ENCODE data around the gene FAM110A.
A peak's percentile ranks its signal among the peaks of the same experiment; 100 is the strongest.

FAM110A gene

GRCh38 chr20:881783-882144, 48.2 kb downstream of the FAM110A start:
- H4K8ac ChIP-seq (ENCODE audit: low read depth, low read length), result no peak overlapping the region
- peaks cover 0 to 40% (median 2%) of the 10 kb centered on the region in 3 experiments for H3K27me3 ChIP-seq (ENCODE audit: control insufficient read depth in 3 of 3, insufficient read depth in 3 of 3, low read depth in 1 of 3, low read length in 3 of 3)
- no peak overlapping the region for H4K91ac ChIP-seq (ENCODE audit: low read depth, low read length, poor library complexity)
- no peaks in the 10 kb centered on the region for H3K79me1 ChIP-seq (ENCODE audit: low read depth, low read length)
- DNase-seq (ENCODE audit: low spot score), result no peak
- H3K4ac ChIP-seq (ENCODE audit: low read length), result no peak overlapping the region
- H3K4me1 ChIP-seq (ENCODE audit: control insufficient read depth in 2 of 2, insufficient read depth in 1 of 2, low read depth in 1 of 2, low read length in 2 of 2), result peaks cover 0 to 1% of the 10 kb centered on the region in 2 donors
- no peak overlapping the region for H2BK12ac ChIP-seq (ENCODE audit: low read length)
- no peaks in the 10 kb centered on the region for H3K9me3 ChIP-seq (replicated peaks in 1 of 2; ENCODE audit: control insufficient read depth in 2 of 2, insufficient read depth in 1 of 2, low read depth in 1 of 2, low read length in 2 of 2)
- H3K36me3 ChIP-seq (replicated peaks in 1 of 2; ENCODE audit: control insufficient read depth in 2 of 2, insufficient read depth in 2 of 2, low read length in 2 of 2), result no peaks in the 10 kb centered on the region
- H2AK5ac ChIP-seq (ENCODE audit: low read depth, low read length), result no peak overlapping the region
- no peak overlapping the region for H3K4me2 ChIP-seq (ENCODE audit: insufficient read depth, low read length, poor library complexity, severe bottlenecking)
- no peak overlapping the region for H2BK120ac ChIP-seq (ENCODE audit: low read depth, low read length)
- H3K14ac ChIP-seq (ENCODE audit: low read length), result no peak overlapping the region
- H3K4me3 ChIP-seq (ENCODE audit: low read length in 2 of 2), result no peak overlapping the region
- H3K27ac ChIP-seq (replicated peaks; ENCODE audit: low read length), result no peak overlapping the region
- H2AFZ ChIP-seq (ENCODE audit: low read length), result no peak overlapping the region
- no peak overlapping the region for H3K18ac ChIP-seq (ENCODE audit: low read length)
- H3K23ac ChIP-seq (ENCODE audit: low read depth, low read length, poor library complexity), result no peak overlapping the region
- no peak overlapping the region for H2BK15ac ChIP-seq (ENCODE audit: low read length)
- no peak overlapping the region for H2BK5ac ChIP-seq (ENCODE audit: low read length)
- H3K9ac ChIP-seq (ENCODE audit: low read depth, low read length, poor library complexity), result no peak overlapping the region

GRCh38 chr20:884983-885952, 51.8 kb downstream of the FAM110A start:
- no CpG with 5 or more reads among the region's 41 CpGs for WGBS, 2 donors (ENCODE audit: extremely low coverage in 2 of 2, insufficient read length in 2 of 2, insufficient replicate concordance in 1 of 2)
- H4K91ac ChIP-seq (ENCODE audit: low read depth, low read length, poor library complexity), result no peak overlapping the region
- H3K79me1 ChIP-seq (ENCODE audit: low read depth, low read length), result no peaks in the 10 kb centered on the region

GRCh38 chr20:887137-887536, 53.6 kb downstream of the FAM110A start:
- no peak overlapping the region for H3K14ac ChIP-seq (ENCODE audit: low read length)

More at GRCh38 chr20:884983-885952, 51.8 kb downstream of the FAM110A start:
- Histone ChIP-seq H3K27ac (replicated peaks; ENCODE audit: low read length) (no peak overlapping the region), H3K4ac (ENCODE audit: low read length) (no peak overlapping the region), H2BK5ac (ENCODE audit: low read length) (no peak overlapping the region), H3K14ac (ENCODE audit: low read length) (no peak overlapping the region), H3K4me3 (ENCODE audit: low read length in 2 of 2) (no peak overlapping the region), H3K9me3 (replicated peaks in 1 of 2; ENCODE audit: control insufficient read depth in 2 of 2, insufficient read depth in 1 of 2, low read depth in 1 of 2, low read length in 2 of 2) (no peaks in the 10 kb centered on the region), H3K27me3 (ENCODE audit: control insufficient read depth in 3 of 3, insufficient read depth in 3 of 3, low read depth in 1 of 3, low read length in 3 of 3) (peaks cover 0 to 44% (median 2%) of the 10 kb centered on the region in 3 experiments), H3K36me3 (replicated peaks in 1 of 2; ENCODE audit: control insufficient read depth in 2 of 2, insufficient read depth in 2 of 2, low read length in 2 of 2) (no peaks in the 10 kb centered on the region), H2BK12ac (ENCODE audit: low read length) (no peak overlapping the region), H2BK15ac (ENCODE audit: low read length) (no peak overlapping the region), H2AK5ac (ENCODE audit: low read depth, low read length) (no peak overlapping the region), H3K18ac (ENCODE audit: low read length) (peak overlapping the region; percentile 21), H2BK120ac (ENCODE audit: low read depth, low read length) (no peak overlapping the region), H4K8ac (ENCODE audit: low read depth, low read length) (no peak overlapping the region), H3K23ac (ENCODE audit: low read depth, low read length, poor library complexity) (peak overlapping the region; percentile 50), H2AFZ (ENCODE audit: low read length) (no peak overlapping the region), H3K9ac (ENCODE audit: low read depth, low read length, poor library complexity) (no peak overlapping the region), H3K4me2 (ENCODE audit: insufficient read depth, low read length, poor library complexity, severe bottlenecking) (no peak overlapping the region), H3K4me1 (ENCODE audit: control insufficient read depth in 2 of 2, insufficient read depth in 1 of 2, low read depth in 1 of 2, low read length in 2 of 2) (peaks cover 0 to 1% of the 10 kb centered on the region in 2 donors)
- peak; percentile 59 for DNase-seq (ENCODE audit: low spot score)

GRCh38 chr20:888057-888456, 54.5 kb downstream of the FAM110A start:
- WGBS, 2 donors (ENCODE audit: extremely low coverage in 2 of 2, insufficient read length in 2 of 2, insufficient replicate concordance in 1 of 2), result no CpG with 5 or more reads among the region's 2 CpGs
- peaks cover 0 to 41% (median 2%) of the 10 kb centered on the region in 3 experiments for H3K27me3 ChIP-seq (ENCODE audit: control insufficient read depth in 3 of 3, insufficient read depth in 3 of 3, low read depth in 1 of 3, low read length in 3 of 3)

More at GRCh38 chr20:887137-887536, 53.6 kb downstream of the FAM110A start:
- Histone ChIP-seq H3K23ac (ENCODE audit: low read depth, low read length, poor library complexity) (no peak overlapping the region), H3K4me2 (ENCODE audit: insufficient read depth, low read length, poor library complexity, severe bottlenecking) (no peak overlapping the region), H3K9me3 (replicated peaks in 1 of 2; ENCODE audit: control insufficient read depth in 2 of 2, insufficient read depth in 1 of 2, low read depth in 1 of 2, low read length in 2 of 2) (no peaks in the 10 kb centered on the region), H3K36me3 (replicated peaks in 1 of 2; ENCODE audit: control insufficient read depth in 2 of 2, insufficient read depth in 2 of 2, low read length in 2 of 2) (no peaks in the 10 kb centered on the region), H3K18ac (ENCODE audit: low read length) (no peak overlapping the region), H3K4ac (ENCODE audit: low read length) (no peak overlapping the region), H2BK12ac (ENCODE audit: low read length) (no peak overlapping the region), H2BK120ac (ENCODE audit: low read depth, low read length) (no peak overlapping the region), H2BK5ac (ENCODE audit: low read length) (no peak overlapping the region), H3K27ac (replicated peaks; ENCODE audit: low read length) (no peak overlapping the region), H3K9ac (ENCODE audit: low read depth, low read length, poor library complexity) (no peak overlapping the region), H2BK15ac (ENCODE audit: low read length) (no peak overlapping the region), H3K4me1 (ENCODE audit: control insufficient read depth in 2 of 2, insufficient read depth in 1 of 2, low read depth in 1 of 2, low read length in 2 of 2) (peaks cover 0 to 6% of the 10 kb centered on the region in 2 donors), H4K91ac (ENCODE audit: low read depth, low read length, poor library complexity) (no peak overlapping the region), H2AFZ (ENCODE audit: low read length) (no peak overlapping the region), H3K4me3 (ENCODE audit: low read length in 2 of 2) (no peak overlapping the region), H3K27me3 (ENCODE audit: control insufficient read depth in 3 of 3, insufficient read depth in 3 of 3, low read depth in 1 of 3, low read length in 3 of 3) (peaks cover 0 to 44% (median 2%) of the 10 kb centered on the region in 3 experiments), H4K8ac (ENCODE audit: low read depth, low read length) (no peak overlapping the region), H3K79me1 (ENCODE audit: low read depth, low read length) (no peaks in the 10 kb centered on the region), H2AK5ac (ENCODE audit: low read depth, low read length) (no peak overlapping the region)
- WGBS, 2 donors (ENCODE audit: extremely low coverage in 2 of 2, insufficient read length in 2 of 2, insufficient replicate concordance in 1 of 2), result no CpG with 5 or more reads among the region's 2 CpGs
- DNase-seq (ENCODE audit: low spot score), result no peak

More at GRCh38 chr20:888057-888456, 54.5 kb downstream of the FAM110A start:
- Histone ChIP-seq H3K4me3 (ENCODE audit: low read length in 2 of 2) (no peak overlapping the region), H3K4me1 (ENCODE audit: control insufficient read depth in 2 of 2, insufficient read depth in 1 of 2, low read depth in 1 of 2, low read length in 2 of 2) (peaks cover 0 to 6% of the 10 kb centered on the region in 2 donors), H3K79me1 (ENCODE audit: low read depth, low read length) (no peaks in the 10 kb centered on the region), H2BK12ac (ENCODE audit: low read length) (no peak overlapping the region), H3K14ac (ENCODE audit: low read length) (peak overlapping the region; percentile 26), H4K91ac (ENCODE audit: low read depth, low read length, poor library complexity) (peak overlapping the region; percentile 48), H3K4me2 (ENCODE audit: insufficient read depth, low read length, poor library complexity, severe bottlenecking) (no peak overlapping the region), H2AFZ (ENCODE audit: low read length) (no peak overlapping the region), H3K36me3 (replicated peaks in 1 of 2; ENCODE audit: control insufficient read depth in 2 of 2, insufficient read depth in 2 of 2, low read length in 2 of 2) (no peaks in the 10 kb centered on the region), H3K27ac (replicated peaks; ENCODE audit: low read length) (no peak overlapping the region), H3K23ac (ENCODE audit: low read depth, low read length, poor library complexity) (no peak overlapping the region), H3K18ac (ENCODE audit: low read length) (no peak overlapping the region), H3K9me3 (replicated peaks in 1 of 2; ENCODE audit: control insufficient read depth in 2 of 2, insufficient read depth in 1 of 2, low read depth in 1 of 2, low read length in 2 of 2) (no peaks in the 10 kb centered on the region), H3K4ac (ENCODE audit: low read length) (no peak overlapping the region), H4K8ac (ENCODE audit: low read depth, low read length) (no peak overlapping the region), H2BK15ac (ENCODE audit: low read length) (no peak overlapping the region), H2BK120ac (ENCODE audit: low read depth, low read length) (no peak overlapping the region), H3K9ac (ENCODE audit: low read depth, low read length, poor library complexity) (no peak overlapping the region), H2AK5ac (ENCODE audit: low read depth, low read length) (peak overlapping the region; percentile 41), H2BK5ac (ENCODE audit: low read length) (no peak overlapping the region)
- DNase-seq (ENCODE audit: low spot score), result no peak
